ENCODE data around the gene PPOX. TPM values are rescaled to one million over a fixed set of nuclear protein-coding genes. Genes with fewer than 3 reads are reported as not detected.
A peak's percentile ranks its signal among the peaks of the same experiment; 100 is the strongest.

The PPOX gene
- total and polyA plus RNA-seq, 9 donors: 20.1 to 37.9 (median 24.2) TPM

- Histone ChIP-seq H3K27me3 (no peaks in the 10 kb centered on the region), H3K4me1 (ENCODE audit: insufficient read depth) (peaks cover 2% of the 10 kb centered on the region), H3K27ac (peak overlapping the region in 1 of 2 donors; percentile 9), H3K36me3 (no peaks in the 10 kb centered on the region), H3K4me3 (no peak overlapping the region), H3K9me3 (no peaks in the 10 kb centered on the region)
- WGBS, 3 donors: 2 to 6% (median 6%) methylated on average over 3 of the region's 3 CpGs
- TF ChIP-seq EP300 (IDR thresholded peaks at IDR 0.05) (no peak), POLR2A (IDR thresholded peaks at IDR 0.05) (no peak), CTCF (IDR thresholded peaks at IDR 0.05) (no peak)
- DNase-seq: peak in 2 of 5 donors; percentile 45 to 63
- intact Hi-C loops (cut with DNase I): no loop called here
Observed at GRCh38 chr1:161185282-161185682, 19.1 kb downstream of the PPOX start.

GRCh38 chr1:161185732-161186311, 19.6 kb downstream of the PPOX start:
- intact Hi-C loops (cut with DNase I): no loop called here
- H3K27ac ChIP-seq: peak overlapping the region in 1 of 2 donors; percentile 9
- no peaks in the 10 kb centered on the region for H3K27me3 ChIP-seq
- H3K36me3 ChIP-seq: no peaks in the 10 kb centered on the region
- H3K4me3 ChIP-seq: no peak overlapping the region
- H3K4me1 ChIP-seq (ENCODE audit: insufficient read depth): peaks cover 2% of the 10 kb centered on the region
- no peak for TF ChIP-seq EP300 (IDR thresholded peaks at IDR 0.05)
- no peak for TF ChIP-seq POLR2A (IDR thresholded peaks at IDR 0.05)
- no peak for TF ChIP-seq CTCF (IDR thresholded peaks at IDR 0.05)
- no peak for DNase-seq
- WGBS, 3 donors: 18 to 33% (median 27%) methylated on average over 2 of the region's 2 CpGs
- no peaks in the 10 kb centered on the region for H3K9me3 ChIP-seq

- intact Hi-C loops (cut with DNase I): no loop called here
- Histone ChIP-seq H3K4me3 (no peak overlapping the region), H3K36me3 (no peaks in the 10 kb centered on the region), H3K27ac (no peak overlapping the region), H3K9me3 (no peaks in the 10 kb centered on the region), H3K4me1 (ENCODE audit: insufficient read depth) (peaks cover 2% of the 10 kb centered on the region), H3K27me3 (no peaks in the 10 kb centered on the region)
- TF ChIP-seq CTCF (IDR thresholded peaks at IDR 0.05) (no peak), POLR2A (IDR thresholded peaks at IDR 0.05) (no peak), EP300 (IDR thresholded peaks at IDR 0.05) (no peak)
- DNase-seq: peak in 1 of 5 donors; percentile 31
- 60 to 69% (median 65%) methylated on average over 3 of the region's 3 CpGs for WGBS, 3 donors
Observed at GRCh38 chr1:161187311-161187710, 21.1 kb downstream of the PPOX start.

- H3K4me3 ChIP-seq: no peak overlapping the region
- no peaks in the 10 kb centered on the region for H3K27me3 ChIP-seq
- peaks cover 2% of the 10 kb centered on the region for H3K4me1 ChIP-seq (ENCODE audit: insufficient read depth)
- no peaks in the 10 kb centered on the region for H3K36me3 ChIP-seq
- DNase-seq: peak in 1 of 5 donors; percentile 7
- no peak for TF ChIP-seq CTCF (IDR thresholded peaks at IDR 0.05)
- TF ChIP-seq EP300 (IDR thresholded peaks at IDR 0.05): no peak
- 55 to 66% (median 60%) methylated on average over 6 of the region's 6 CpGs for WGBS, 3 donors
- no peaks in the 10 kb centered on the region for H3K9me3 ChIP-seq
- H3K27ac ChIP-seq: no peak overlapping the region
- intact Hi-C loops (cut with DNase I): no loop called here
Observed at GRCh38 chr1:161188381-161188780, 22.2 kb downstream of the PPOX start.

Data from ovary (tissue), 9 donors.